HUES48 (cell line): ENCODE data around the gene P2RX7.
"Not testable (repeated sequence)": the region's sequence is repeated elsewhere in the genome, so short reads cannot be mapped to it uniquely, and the experiment has no call there.

Source experiments
- H3K27ac ChIP-seq: one replicate; pipeline ENCODE4 v1.7.0; 2013; ENCODE audit warnings: low read depth, low read length, inconsistent platforms
- H3K27me3 ChIP-seq: 2 replicates; pipeline ENCODE4 v1.6.1; 2013; ENCODE audit warnings: mild to moderate bottlenecking, low read length; ENCODE audit not compliant: control insufficient read depth, insufficient read depth
- H3K36me3 ChIP-seq: 2 replicates; pipeline ENCODE4 v1.6.1; 2013; ENCODE audit warnings: low read length; ENCODE audit not compliant: control insufficient read depth, insufficient read depth
- H3K4me1 ChIP-seq: 2 replicates; pipeline ENCODE4 v1.6.1; 2013; ENCODE audit warnings: mild to moderate bottlenecking, low read length; ENCODE audit not compliant: control insufficient read depth, insufficient read depth
- H3K4me3 ChIP-seq: 2 replicates; pipeline ENCODE4 v1.5.1; 2013; ENCODE audit warnings: mild to moderate bottlenecking, low read depth, low read length
- H3K9ac ChIP-seq: 2 replicates; pipeline ENCODE4 v1.6.1; 2013; ENCODE audit warnings: mild to moderate bottlenecking, low read depth, low read length, moderate library complexity
- H3K9me3 ChIP-seq: 2 replicates; pipeline ENCODE4 v1.6.1; 2013; ENCODE audit warnings: low read length; ENCODE audit not compliant: control insufficient read depth, insufficient read depth

The P2RX7 gene

GRCh38 chr12:121159467-121160307, 27.0 kb downstream of the P2RX7 start:
- Histone ChIP-seq H3K9ac (no peak overlapping the region), H3K9me3 (no peaks in the 10 kb centered on the region), H3K4me1 (peaks cover 6% of the 10 kb centered on the region), H3K4me3 (no peak overlapping the region), H3K27ac (no peak overlapping the region), H3K27me3 (no peaks in the 10 kb centered on the region), H3K36me3 (no peaks in the 10 kb centered on the region)

GRCh38 chr12:121162384-121162783, 29.7 kb downstream of the P2RX7 start:
- Histone ChIP-seq H3K36me3 (no peaks in the 10 kb centered on the region), H3K27ac (no peak overlapping the region), H3K4me3 (no peak overlapping the region), H3K4me1 (no peaks in the 10 kb centered on the region), H3K9ac (no peak overlapping the region), H3K9me3 (no peaks in the 10 kb centered on the region), H3K27me3 (no peaks in the 10 kb centered on the region)

GRCh38 chr12:121162985-121163384, 30.3 kb downstream of the P2RX7 start:
- Histone ChIP-seq H3K9me3 (no peaks in the 10 kb centered on the region), H3K4me1 (no peaks in the 10 kb centered on the region), H3K27ac (no peak overlapping the region), H3K27me3 (no peaks in the 10 kb centered on the region), H3K4me3 (no peak overlapping the region), H3K9ac (no peak overlapping the region), H3K36me3 (no peaks in the 10 kb centered on the region)

- not testable (repeated sequence) for H3K4me1 ChIP-seq, H3K36me3 ChIP-seq, H3K27me3 ChIP-seq, H3K9me3 ChIP-seq, H3K9ac ChIP-seq, H3K27ac ChIP-seq, H3K4me3 ChIP-seq
Measured at GRCh38 chr12:121164839-121165238, 32.2 kb downstream of the P2RX7 start.

- no peaks in the 10 kb centered on the region for H3K4me1 ChIP-seq
Measured at GRCh38 chr12:121165316-121165715, 32.6 kb downstream of the P2RX7 start.

GRCh38 chr12:121166356-121166755, 33.7 kb downstream of the P2RX7 start:
- Histone ChIP-seq H3K27me3 (no peaks in the 10 kb centered on the region), H3K36me3 (no peaks in the 10 kb centered on the region), H3K9ac (no peak overlapping the region), H3K27ac (no peak overlapping the region), H3K4me3 (no peak overlapping the region), H3K4me1 (no peaks in the 10 kb centered on the region), H3K9me3 (no peaks in the 10 kb centered on the region)

More at GRCh38 chr12:121165316-121165715, 32.6 kb downstream of the P2RX7 start:
- Histone ChIP-seq H3K9ac (no peak overlapping the region), H3K27ac (no peak overlapping the region), H3K4me3 (no peak overlapping the region), H3K9me3 (no peaks in the 10 kb centered on the region), H3K36me3 (no peaks in the 10 kb centered on the region), H3K27me3 (no peaks in the 10 kb centered on the region)

GRCh38 chr12:121167232-121167820, 34.6 kb downstream of the P2RX7 start:
- Histone ChIP-seq H3K4me3 (no peak overlapping the region), H3K36me3 (no peaks in the 10 kb centered on the region)

GRCh38 chr12:121167951-121168350, 35.3 kb downstream of the P2RX7 start:
- H3K4me3 ChIP-seq: no peak overlapping the region
- no peaks in the 10 kb centered on the region for H3K9me3 ChIP-seq
- H3K4me1 ChIP-seq: no peaks in the 10 kb centered on the region
- no peaks in the 10 kb centered on the region for H3K36me3 ChIP-seq
- H3K27me3 ChIP-seq: no peaks in the 10 kb centered on the region
- H3K27ac ChIP-seq: no peak overlapping the region
- H3K9ac ChIP-seq: no peak overlapping the region

More at GRCh38 chr12:121167232-121167820, 34.6 kb downstream of the P2RX7 start:
- Histone ChIP-seq H3K27ac (no peak overlapping the region), H3K27me3 (no peaks in the 10 kb centered on the region), H3K9me3 (no peaks in the 10 kb centered on the region), H3K9ac (no peak overlapping the region), H3K4me1 (no peaks in the 10 kb centered on the region)

- Histone ChIP-seq H3K27me3 (no peaks in the 10 kb centered on the region), H3K36me3 (no peaks in the 10 kb centered on the region), H3K9me3 (no peaks in the 10 kb centered on the region), H3K4me3 (no peak overlapping the region), H3K9ac (no peak overlapping the region), H3K27ac (no peak overlapping the region), H3K4me1 (no peaks in the 10 kb centered on the region)
Measured at GRCh38 chr12:121170151-121170550, 37.5 kb downstream of the P2RX7 start.

- H3K9me3 ChIP-seq: no peaks in the 10 kb centered on the region
- no peaks in the 10 kb centered on the region for H3K27me3 ChIP-seq
- H3K27ac ChIP-seq: no peak overlapping the region
- H3K4me3 ChIP-seq: no peak overlapping the region
- no peaks in the 10 kb centered on the region for H3K4me1 ChIP-seq
- H3K36me3 ChIP-seq: no peaks in the 10 kb centered on the region
- H3K9ac ChIP-seq: no peak overlapping the region
Measured at GRCh38 chr12:121170611-121171260, 38.1 kb downstream of the P2RX7 start.

GRCh38 chr12:121172145-121172544, 39.5 kb downstream of the P2RX7 start:
- no peak overlapping the region for H3K4me3 ChIP-seq
- no peaks in the 10 kb centered on the region for H3K36me3 ChIP-seq
- H3K9ac ChIP-seq: no peak overlapping the region
- H3K4me1 ChIP-seq: no peaks in the 10 kb centered on the region
- H3K27ac ChIP-seq: no peak overlapping the region
- no peaks in the 10 kb centered on the region for H3K9me3 ChIP-seq
- H3K27me3 ChIP-seq: no peaks in the 10 kb centered on the region
